Breast epithelium (tissue), 4 donors: ENCODE results near the gene RRP8. TPM values are rescaled to one million over a fixed set of nuclear protein-coding genes. Genes with fewer than 3 reads are reported as not detected.

ENCODE experiments used
- DNase-seq, 2 donors: peaks; one replicate each; pipeline ENCODE4 v3.0.0-alpha.2; 2019; ENCODE audit warnings: low spot score in 2 of 2
- H3K27ac ChIP-seq, 2 donors: fragments of 200-600 bp; sonication (generic) in 1 of 2; one replicate each; pipeline ENCODE4 v1.5.1; 2016 to 2019; ENCODE audit warnings: mild to moderate bottlenecking in 1 of 2
- H3K27me3 ChIP-seq, 2 donors: fragments of 200-600 bp; sonication (generic) in 1 of 2; one replicate each; pipeline versions ENCODE4 v1.5.1 to v1.6.0; 2017 to 2019; ENCODE audit warnings: control low read depth in 1 of 2, mild to moderate bottlenecking in 1 of 2
- H3K36me3 ChIP-seq: fragments of 200-600 bp; one replicate; pipeline ENCODE4 v1.5.1; 2019
- H3K4me1 ChIP-seq, 2 donors: fragments of 200-600 bp; sonication (generic); one replicate each; pipeline ENCODE4 v1.5.1; 2016 to 2019; ENCODE audit warnings: control low read depth in 1 of 2
- H3K4me3 ChIP-seq, 3 donors: fragments of 200-600 bp; sonication (generic); 1 replicate in 2 of 3; 2 replicates in 1 of 3; pipeline ENCODE4 v1.5.1; 2016 to 2019; ENCODE audit warnings: mild to moderate bottlenecking in 3 of 3, moderate library complexity in 2 of 3
- H3K9me3 ChIP-seq, 2 donors: fragments of 200-600 bp; sonication (generic) in 1 of 2; one replicate each; pipeline ENCODE4 v1.5.1; 2016 to 2019; ENCODE audit warnings: control low read depth in 1 of 2
- CTCF ChIP-seq, 3 donors: fragments of 450-650 bp; IDR thresholded peaks; one replicate each; pipeline ENCODE4 v1.5.1; 2016 to 2017; ENCODE audit warnings: antibody characterized with exemption in 3 of 3, mild to moderate bottlenecking in 3 of 3, moderate library complexity in 3 of 3
- POLR2A ChIP-seq: fragments of 450-650 bp; IDR thresholded peaks from one replicate; pipeline ENCODE4 v1.6.1; 2016; ENCODE audit warnings: antibody characterized with exemption, mild to moderate bottlenecking, moderate library complexity
- POLR2AphosphoS5 ChIP-seq, 3 donors: sonication (generic); formaldehyde crosslinking; IDR thresholded peaks; one replicate each; pipeline ENCODE4 v1.6.1; 2017; ENCODE audit warnings: antibody characterized with exemption in 3 of 3
- intact Hi-C: fragments of 100-400 bp; cut with DNase I; formaldehyde crosslinking; loops from one replicate; pipeline ENCODE4 v1.15.1; 2023; ENCODE audit warnings: low total_unique reads
- total RNA-seq, 3 donors: library from RNA; depleted of rRNA; stranded (reverse); fragments of >200 nt; gene quantifications; one replicate each; pipeline ENCODE4 v1.1.0, GENCODE V29; 2016

RRP8 gene
- total RNA-seq, 3 donors from 2014 or later, result 8.8 to 22.2 (median 20.3) TPM

DNA sequence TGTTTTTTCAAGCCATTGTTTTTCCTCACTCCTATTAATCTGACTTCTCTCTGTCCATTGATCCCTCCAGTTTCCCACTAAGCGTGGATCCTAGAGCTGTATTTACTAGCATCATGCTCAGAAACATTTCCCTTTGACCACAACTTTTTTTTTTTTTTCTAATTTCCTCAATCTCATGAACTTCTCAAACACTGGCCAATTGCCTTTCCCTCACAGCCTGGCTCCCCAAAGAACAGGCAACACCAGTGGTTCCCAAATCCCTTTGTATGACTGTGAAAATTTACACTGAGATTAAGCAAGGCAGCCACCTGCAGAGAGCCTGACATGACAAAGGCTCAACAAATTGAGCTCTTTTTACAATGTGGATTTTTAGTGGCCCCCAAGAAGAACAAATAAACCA lies 17.2 kb upstream of the RRP8 start:
- H3K4me1 ChIP-seq, result no peaks in the 10 kb centered on the region
- H3K27me3 ChIP-seq, result no peaks in the 10 kb centered on the region
- TF ChIP-seq POLR2A, result no peak
- no peak for TF ChIP-seq POLR2AphosphoS5 (IDR thresholded peaks at IDR 0.05)
- no peak for TF ChIP-seq CTCF (IDR thresholded peaks at IDR 0.05)
- intact Hi-C loops, result no loop called here
- H3K9me3 ChIP-seq, result no peaks in the 10 kb centered on the region
- no peak overlapping the region for H3K4me3 ChIP-seq
- H3K36me3 ChIP-seq, result no peaks in the 10 kb centered on the region
- DNase-seq, result no peak
- H3K27ac ChIP-seq, result no peak overlapping the region

DNA sequence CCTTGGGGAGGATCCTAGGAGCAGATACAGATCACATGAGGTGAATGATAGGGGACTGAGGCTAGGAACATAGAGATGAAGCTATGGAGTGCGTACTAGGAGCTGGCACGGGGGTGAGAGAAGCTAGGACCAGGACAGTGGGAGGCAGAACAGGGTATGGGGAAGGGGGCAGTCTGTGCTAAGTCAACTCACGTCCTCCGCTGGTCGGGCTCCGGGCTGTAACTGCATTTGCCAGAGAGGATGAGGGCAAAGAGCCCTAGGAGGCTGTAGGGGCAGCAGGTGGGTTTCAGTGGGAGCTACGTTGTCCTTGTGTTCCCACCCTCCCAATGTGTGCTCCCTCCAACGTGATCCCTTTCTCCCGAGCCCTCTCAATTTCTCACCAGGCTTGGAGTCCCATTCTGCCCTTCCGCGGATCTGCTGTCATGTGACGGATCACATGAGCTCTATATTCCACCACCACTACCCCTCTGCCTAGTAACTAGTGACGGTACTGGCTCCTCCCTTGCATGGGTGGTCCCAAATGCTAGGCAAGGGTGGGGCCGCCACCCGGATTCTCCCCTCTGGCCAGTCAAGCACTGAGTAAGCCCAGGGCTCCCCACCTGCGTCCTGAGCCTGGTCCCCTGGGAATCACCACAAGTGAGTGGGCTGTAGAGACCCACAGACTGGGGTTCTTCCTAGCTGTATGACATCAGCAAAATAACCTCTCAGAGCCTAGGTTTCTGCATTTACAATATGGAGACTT lies 15.8 kb upstream of the RRP8 start, which contains the start of gene TPP1:
Gene TPP1, minus strand, starts transcription at position 419 of the 742 bp plus-strand sequence. Its CDS starts 22 bp downstream, at position 397.
- H3K4me1 ChIP-seq, result no peaks in the 10 kb centered on the region
- H3K36me3 ChIP-seq, result no peaks in the 10 kb centered on the region
- H3K9me3 ChIP-seq, result no peaks in the 10 kb centered on the region
- intact Hi-C loops, result no loop called here
- TF ChIP-seq CTCF (IDR thresholded peaks at IDR 0.05) (no peak), POLR2AphosphoS5 (IDR thresholded peaks at IDR 0.05) (peak; percentile 86 to 97 (median 87)), POLR2A (peak; percentile 72)
- peak within 1 kb of the TSS; percentile 89 to 91 for H3K27ac ChIP-seq
- DNase-seq, result peak; percentile 89 to 94
- peak within 1 kb of the TSS; percentile 71 to 79 (median 78) for H3K4me3 ChIP-seq
- H3K27me3 ChIP-seq, result no peaks in the 10 kb centered on the region

DNA sequence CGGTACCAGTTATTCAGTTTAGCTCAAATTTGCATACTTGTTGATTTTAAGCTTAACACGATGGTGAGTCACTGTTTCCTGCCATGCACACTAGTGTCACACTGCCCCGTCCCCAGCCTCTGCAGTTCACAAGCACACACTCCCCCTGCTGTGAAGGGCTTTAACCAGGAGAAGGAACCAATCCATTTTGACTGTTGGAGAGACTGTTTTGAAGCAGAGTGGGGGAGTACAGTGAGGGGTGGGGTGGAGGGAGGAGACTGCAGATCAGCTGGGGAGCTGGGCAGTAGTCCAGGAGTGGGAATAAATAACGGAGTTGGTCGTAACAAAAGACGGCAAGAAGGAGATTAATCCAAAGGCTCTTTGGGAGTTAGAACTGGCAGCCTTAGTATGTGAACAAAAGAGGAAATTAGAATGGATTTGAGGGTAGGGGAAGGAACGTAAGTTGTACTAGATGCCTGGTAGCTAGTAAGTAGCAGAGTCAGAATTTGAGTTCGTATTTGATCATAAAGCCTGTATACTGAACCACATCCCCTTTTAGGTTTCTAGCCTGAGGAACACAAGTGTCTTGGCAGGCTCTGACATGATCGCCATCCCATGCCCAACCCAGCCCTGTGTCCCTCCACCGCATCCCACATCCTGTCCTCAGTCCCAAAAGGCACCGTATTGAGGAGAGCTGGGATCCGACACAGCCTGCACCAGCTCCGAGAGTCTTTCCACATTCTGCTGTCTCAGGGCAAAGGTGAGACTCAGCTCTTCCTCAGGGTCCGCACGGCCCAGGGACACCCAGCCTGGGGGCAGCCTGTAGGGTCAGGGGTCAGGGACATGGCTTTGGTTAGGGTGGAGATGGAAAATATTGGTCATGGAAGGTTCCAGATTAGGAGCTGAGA lies 14.9 kb upstream of the RRP8 start:
- intact Hi-C loops, result no loop called here
- Histone ChIP-seq H3K9me3 (no peaks in the 10 kb centered on the region), H3K4me1 (no peaks in the 10 kb centered on the region), H3K36me3 (no peaks in the 10 kb centered on the region), H3K27ac (peak overlapping the region; percentile 89 to 91), H3K4me3 (peak overlapping the region; percentile 71 to 79 (median 78)), H3K27me3 (no peaks in the 10 kb centered on the region)
- TF ChIP-seq CTCF (IDR thresholded peaks at IDR 0.05) (no peak), POLR2AphosphoS5 (IDR thresholded peaks at IDR 0.05) (peak in 1 of 3 donors; percentile 16)
- DNase-seq, result no peak

- H3K27me3 ChIP-seq, result no peaks in the 10 kb centered on the region
- peak overlapping the region in 1 of 3 donors; percentile 71 for H3K4me3 ChIP-seq
- H3K9me3 ChIP-seq, result no peaks in the 10 kb centered on the region
- intact Hi-C loops, result no loop called here
- TF ChIP-seq POLR2A (no peak), CTCF (IDR thresholded peaks at IDR 0.05) (no peak), POLR2AphosphoS5 (IDR thresholded peaks at IDR 0.05) (no peak)
- no peaks in the 10 kb centered on the region for H3K4me1 ChIP-seq
- DNase-seq, result no peak
- H3K36me3 ChIP-seq, result no peaks in the 10 kb centered on the region
- peak overlapping the region; percentile 25 to 43 for H3K27ac ChIP-seq
Observed at GRCh38 chr11:6617315-6617781, 13.9 kb upstream of the RRP8 start.
